ENCODE data around the gene MYO3B.

Gene MYO3B

DNA sequence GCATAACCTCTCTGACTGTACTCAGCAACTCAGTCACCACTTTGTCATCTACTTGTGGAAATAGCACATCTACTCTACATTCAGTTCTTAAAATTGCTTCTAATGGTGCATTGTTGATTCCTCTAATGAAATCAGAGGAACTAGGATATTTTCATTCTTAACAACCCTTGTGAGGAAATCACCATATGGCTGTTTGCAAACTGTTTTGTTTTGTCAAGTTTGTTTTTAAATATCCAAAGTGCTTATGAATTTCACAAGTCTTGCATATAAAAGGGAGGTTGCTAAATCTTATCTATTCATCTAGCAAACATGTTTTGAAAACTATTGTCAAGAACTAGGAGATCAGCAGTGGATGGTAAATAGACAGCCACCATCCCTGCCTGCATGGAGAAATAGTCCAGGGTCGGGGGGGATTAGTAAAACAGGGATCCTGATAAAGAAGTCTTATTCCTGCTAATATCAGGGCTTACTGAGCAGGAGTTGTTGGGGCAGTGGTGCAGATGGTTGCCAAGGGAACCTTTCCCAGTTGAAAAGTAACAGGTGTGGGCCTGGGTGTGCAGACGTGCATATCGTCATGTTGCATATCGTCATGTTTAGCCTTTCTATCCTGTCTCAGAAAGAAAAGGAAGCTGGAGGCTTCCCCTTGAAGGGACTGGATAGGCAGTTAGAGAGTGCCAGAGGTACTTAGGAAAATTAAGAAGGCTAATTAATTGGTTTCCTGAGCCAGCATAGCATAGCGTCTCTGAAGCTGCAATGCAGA, 7.5 kb upstream of the MYO3B start:
- no peak overlapping the region for H3K4me2 ChIP-seq (ENCODE audit: insufficient read depth, low read length)

DNA sequence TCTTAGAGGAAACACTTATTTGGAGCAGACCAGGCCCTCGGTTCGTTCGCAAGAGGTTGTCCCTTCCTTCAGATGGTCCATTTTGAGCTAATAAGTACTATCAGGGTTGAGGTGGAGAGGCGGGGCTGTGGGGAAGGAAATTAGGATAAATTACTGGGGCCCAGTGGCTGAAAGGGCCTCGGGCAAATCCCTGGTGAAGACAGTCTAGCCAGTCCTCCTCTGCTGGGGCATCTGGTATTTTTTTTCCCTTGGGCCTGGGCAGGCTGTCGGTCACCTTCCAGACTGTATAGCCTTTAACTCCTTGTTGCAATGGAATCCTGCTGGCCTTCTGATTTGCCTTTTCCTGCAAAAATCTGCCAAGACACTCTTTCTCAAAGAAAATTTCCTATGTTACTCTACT, 1.7 kb upstream of the MYO3B start:
- Histone ChIP-seq H3K4me2 (ENCODE audit: insufficient read depth, low read length) (no peak overlapping the region), H2AFZ (ENCODE audit: low read depth, low read length) (no peak overlapping the region), H3K9me3 (ENCODE audit: insufficient read depth, low read length, severe bottlenecking) (no peaks in the 10 kb centered on the region), H3K9ac (ENCODE audit: low read depth, low read length) (no peak overlapping the region), H3K79me2 (ENCODE audit: insufficient read depth, low read length) (no peaks in the 10 kb centered on the region), H3K4me1 (ENCODE audit: insufficient read depth, low read length) (no peaks in the 10 kb centered on the region), H3K27ac (ENCODE audit: low read length) (no peak overlapping the region), H3K4me3 (ENCODE audit: low read depth in 1 of 2, low read length in 2 of 2) (no peak overlapping the region), H4K20me1 (ENCODE audit: insufficient read depth, low read length) (no peaks in the 10 kb centered on the region), H3K36me3 (ENCODE audit: insufficient read depth, low read length) (no peaks in the 10 kb centered on the region), H3K27me3 (ENCODE audit: insufficient read depth, low read length, poor library complexity) (no peaks in the 10 kb centered on the region)
- ATAC-seq (ENCODE audit: insufficient read depth, low read depth) (no peak), DNase-seq (no peak)
- TF ChIP-seq, protein P1, sequence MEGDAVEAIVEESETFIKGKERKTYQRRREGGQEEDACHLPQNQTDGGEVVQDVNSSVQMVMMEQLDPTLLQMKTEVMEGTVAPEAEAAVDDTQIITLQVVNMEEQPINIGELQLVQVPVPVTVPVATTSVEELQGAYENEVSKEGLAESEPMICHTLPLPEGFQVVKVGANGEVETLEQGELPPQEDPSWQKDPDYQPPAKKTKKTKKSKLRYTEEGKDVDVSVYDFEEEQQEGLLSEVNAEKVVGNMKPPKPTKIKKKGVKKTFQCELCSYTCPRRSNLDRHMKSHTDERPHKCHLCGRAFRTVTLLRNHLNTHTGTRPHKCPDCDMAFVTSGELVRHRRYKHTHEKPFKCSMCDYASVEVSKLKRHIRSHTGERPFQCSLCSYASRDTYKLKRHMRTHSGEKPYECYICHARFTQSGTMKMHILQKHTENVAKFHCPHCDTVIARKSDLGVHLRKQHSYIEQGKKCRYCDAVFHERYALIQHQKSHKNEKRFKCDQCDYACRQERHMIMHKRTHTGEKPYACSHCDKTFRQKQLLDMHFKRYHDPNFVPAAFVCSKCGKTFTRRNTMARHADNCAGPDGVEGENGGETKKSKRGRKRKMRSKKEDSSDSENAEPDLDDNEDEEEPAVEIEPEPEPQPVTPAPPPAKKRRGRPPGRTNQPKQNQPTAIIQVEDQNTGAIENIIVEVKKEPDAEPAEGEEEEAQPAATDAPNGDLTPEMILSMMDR (IDR thresholded peaks at IDR 0.05; ENCODE audit: borderline replicate concordance, extremely low read depth, low read length, poor library complexity, severe bottlenecking) = no peak
- no peak for TF ChIP-seq EZH2 (IDR thresholded peaks at IDR 0.05; ENCODE audit: borderline replicate concordance, low read depth, low read length, severe bottlenecking)

More for the DNA sequence above, 7.5 kb upstream of the MYO3B start:
- Histone ChIP-seq H3K79me2 (ENCODE audit: insufficient read depth, low read length) (no peaks in the 10 kb centered on the region), H4K20me1 (ENCODE audit: insufficient read depth, low read length) (no peaks in the 10 kb centered on the region), H3K27ac (ENCODE audit: low read length) (no peak overlapping the region), H3K9me3 (ENCODE audit: insufficient read depth, low read length, severe bottlenecking) (no peaks in the 10 kb centered on the region), H3K36me3 (ENCODE audit: insufficient read depth, low read length) (no peaks in the 10 kb centered on the region), H3K4me1 (ENCODE audit: insufficient read depth, low read length) (no peaks in the 10 kb centered on the region), H3K27me3 (ENCODE audit: insufficient read depth, low read length, poor library complexity) (peaks cover 9% of the 10 kb centered on the region), H3K4me3 (ENCODE audit: low read depth in 1 of 2, low read length in 2 of 2) (no peak overlapping the region), H3K9ac (ENCODE audit: low read depth, low read length) (no peak overlapping the region), H2AFZ (ENCODE audit: low read depth, low read length) (no peak overlapping the region)
- TF ChIP-seq EZH2 (IDR thresholded peaks at IDR 0.05; ENCODE audit: borderline replicate concordance, low read depth, low read length, severe bottlenecking) = no peak
- TF ChIP-seq, protein P1 (IDR thresholded peaks at IDR 0.05; ENCODE audit: borderline replicate concordance, extremely low read depth, low read length, poor library complexity, severe bottlenecking) = no peak
- ATAC-seq (ENCODE audit: insufficient read depth, low read depth) (no peak), DNase-seq (no peak)

DNA sequence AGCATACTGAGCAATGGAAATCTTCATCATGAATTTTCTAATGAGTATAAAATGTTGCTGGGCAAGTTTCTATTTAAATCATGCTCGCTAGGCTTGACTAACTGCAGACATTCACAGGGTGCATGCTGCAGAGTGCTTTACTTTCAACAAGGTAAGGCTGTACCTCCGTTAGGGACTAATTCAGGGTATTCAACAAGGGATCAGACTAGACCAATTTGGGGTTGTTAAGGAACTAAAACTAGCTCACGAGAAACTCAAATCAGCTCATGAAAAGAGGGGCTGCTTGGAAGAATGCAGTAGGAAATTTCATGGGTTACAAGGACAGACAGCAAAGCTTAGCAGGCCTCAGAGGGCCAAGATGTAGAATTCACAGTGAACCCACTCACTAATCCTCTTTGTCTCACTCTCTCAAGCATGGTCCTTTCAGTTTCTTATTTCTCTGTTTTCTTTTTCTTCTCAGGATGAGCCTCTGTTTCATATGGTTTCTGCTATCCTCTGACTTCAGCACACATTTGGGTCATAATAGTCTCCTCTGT, 2.2 kb downstream of the MYO3B start:
- no peak for DNase-seq
- Histone ChIP-seq H3K4me2 (ENCODE audit: insufficient read depth, low read length) (no peak overlapping the region), H3K4me1 (ENCODE audit: insufficient read depth, low read length) (no peaks in the 10 kb centered on the region), H3K79me2 (ENCODE audit: insufficient read depth, low read length) (no peaks in the 10 kb centered on the region), H3K9ac (ENCODE audit: low read depth, low read length) (no peak overlapping the region), H3K27ac (ENCODE audit: low read length) (no peak overlapping the region), H2AFZ (ENCODE audit: low read depth, low read length) (no peak overlapping the region), H3K4me3 (ENCODE audit: low read depth in 1 of 2, low read length in 2 of 2) (no peak overlapping the region), H3K9me3 (ENCODE audit: insufficient read depth, low read length, severe bottlenecking) (peaks cover under 1% of the 10 kb centered on the region), H3K36me3 (ENCODE audit: insufficient read depth, low read length) (no peaks in the 10 kb centered on the region), H4K20me1 (ENCODE audit: insufficient read depth, low read length) (no peaks in the 10 kb centered on the region), H3K27me3 (ENCODE audit: insufficient read depth, low read length, poor library complexity) (no peaks in the 10 kb centered on the region)
- TF ChIP-seq EZH2 (IDR thresholded peaks at IDR 0.05; ENCODE audit: borderline replicate concordance, low read depth, low read length, severe bottlenecking) = no peak
- TF ChIP-seq, protein P1 (IDR thresholded peaks at IDR 0.05; ENCODE audit: borderline replicate concordance, extremely low read depth, low read length, poor library complexity, severe bottlenecking) = no peak
- ATAC-seq (ENCODE audit: insufficient read depth, low read depth) = no peak

All from DND-41 (cell line).